AG08396 (cell line): ENCODE data around the gene ILKAP.

Experiments
- DNase-seq: peaks from one replicate; pipeline ENCODE4 v3.0.0; 2012; ENCODE audit warnings: low spot score, mixed read lengths

The ILKAP gene

GRCh38 chr2:238133499-238134392, 69.7 kb downstream of the ILKAP start:
- DNase-seq, result no peak

GRCh38 chr2:238132463-238133450, 70.7 kb downstream of the ILKAP start:
- no peak for DNase-seq

DNA sequence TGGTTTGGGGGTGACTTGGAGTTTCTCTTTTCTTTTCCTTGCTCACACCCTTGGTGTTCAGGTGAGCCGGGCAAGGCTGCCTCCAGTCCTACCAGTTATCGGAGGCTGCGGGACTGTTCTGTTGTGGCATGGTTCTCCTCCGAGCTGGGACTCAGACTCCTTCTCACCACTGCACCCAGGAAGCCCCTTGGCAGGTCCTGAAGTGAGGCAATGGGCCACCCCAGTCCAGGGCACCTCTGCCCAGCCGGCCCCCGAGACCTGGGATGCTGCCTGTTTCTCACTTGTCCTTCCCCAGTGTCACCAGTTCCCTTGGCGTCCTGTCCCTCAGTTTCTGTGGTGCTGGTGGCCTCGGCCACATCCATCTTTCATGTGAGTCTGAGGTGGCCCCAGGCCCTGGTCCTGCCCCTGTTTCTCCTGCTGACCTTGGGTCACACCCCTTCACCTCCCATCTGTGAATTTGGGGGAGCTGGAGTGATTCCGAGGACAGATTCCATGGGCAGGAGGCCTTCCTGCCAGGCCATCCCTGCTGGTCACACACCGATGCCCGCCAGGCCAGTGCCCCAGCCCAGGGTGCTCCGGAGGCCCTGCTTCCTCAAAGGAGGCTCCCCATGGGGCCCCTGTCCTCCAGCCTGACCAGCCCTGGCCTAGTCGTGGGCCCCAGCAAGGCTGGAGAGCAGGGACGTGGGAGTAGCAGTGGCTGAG, 71.6 kb downstream of the ILKAP start:
- no peak for DNase-seq

- no peak for DNase-seq
These were observed 72.5 kb downstream of the ILKAP start for GRCh38 chr2:238130696-238131628.

DNA sequence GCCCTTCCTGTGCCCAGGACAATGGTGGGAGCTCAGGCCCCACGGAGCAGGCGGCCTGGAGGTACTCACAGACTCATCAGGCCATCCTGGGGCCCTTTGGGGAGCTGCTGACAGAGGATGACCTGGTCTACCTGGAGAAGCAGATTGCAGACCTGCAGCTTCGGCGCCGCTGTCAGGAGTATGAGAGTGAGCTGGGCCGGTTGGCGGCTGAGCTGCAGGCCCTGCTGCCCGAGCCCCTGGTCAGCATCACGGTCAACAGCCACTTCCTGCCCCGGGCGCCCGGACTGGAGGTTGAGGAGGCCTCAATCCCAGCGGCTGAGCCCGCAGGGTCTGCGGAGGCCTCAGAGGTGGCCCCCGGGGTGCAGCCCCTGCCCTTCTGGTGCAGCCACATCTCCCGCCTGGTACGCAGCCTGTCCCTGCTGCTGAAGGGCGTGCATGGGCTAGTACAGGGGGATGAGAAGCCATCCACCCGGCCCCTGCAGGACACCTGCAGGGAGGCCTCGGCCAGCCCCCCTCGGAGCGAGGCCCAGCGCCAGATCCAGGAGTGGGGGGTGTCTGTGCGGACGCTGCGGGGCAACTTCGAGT, 73.3 kb downstream of the ILKAP start:
- no peak for DNase-seq

GRCh38 chr2:238129166-238130010, 74.1 kb downstream of the ILKAP start:
- no peak for DNase-seq

DNA sequence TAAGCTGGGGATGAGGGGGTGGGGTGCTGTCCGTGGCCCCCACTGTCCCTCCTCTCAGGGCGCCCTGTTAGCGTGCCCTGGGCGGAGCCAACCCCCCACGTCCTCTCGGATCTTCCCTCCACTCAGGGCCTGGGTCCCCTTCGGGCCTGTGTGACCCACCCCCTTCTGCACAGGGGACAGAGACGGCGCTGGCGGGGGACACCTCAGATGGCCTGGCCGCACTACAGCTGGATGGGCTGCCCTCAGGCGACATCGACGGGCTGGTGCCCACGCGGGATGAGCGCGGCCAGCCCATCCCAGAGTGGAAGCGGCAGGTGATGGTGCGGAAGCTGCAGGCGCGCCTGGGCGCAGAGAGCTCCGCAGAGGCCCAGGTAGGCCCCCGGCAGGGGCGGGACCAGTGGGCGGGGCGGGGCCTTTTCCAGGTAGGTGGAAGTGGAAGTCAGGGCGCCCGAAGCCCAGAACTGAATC, 74.9 kb downstream of the ILKAP start:
- no peak for DNase-seq

DNA sequence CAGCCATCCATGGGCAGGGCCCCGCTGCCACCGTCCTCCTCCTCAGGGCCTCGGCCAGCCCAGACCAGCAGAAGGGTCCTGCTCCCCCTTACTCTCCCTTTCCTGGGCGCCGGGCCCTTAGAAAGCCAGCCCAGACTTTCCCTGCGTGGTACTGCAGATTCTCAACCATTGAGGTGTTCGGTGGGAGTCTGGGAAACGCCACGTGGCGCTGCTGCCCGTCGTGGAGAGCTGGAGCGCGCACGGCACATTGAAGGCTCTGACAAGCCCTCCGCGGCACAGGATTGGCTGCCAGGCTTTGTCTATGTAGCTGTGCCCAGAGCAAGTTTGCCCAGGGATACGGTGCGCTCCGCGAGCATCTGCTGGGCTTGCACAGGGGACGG, 75.4 kb downstream of the ILKAP start:
- no peak for DNase-seq

- DNase-seq, result peak; percentile 92
These were observed 76.1 kb downstream of the ILKAP start for GRCh38 chr2:238127165-238128060.

- no peak for DNase-seq
These were observed 76.7 kb downstream of the ILKAP start for GRCh38 chr2:238126775-238127164.

DNA sequence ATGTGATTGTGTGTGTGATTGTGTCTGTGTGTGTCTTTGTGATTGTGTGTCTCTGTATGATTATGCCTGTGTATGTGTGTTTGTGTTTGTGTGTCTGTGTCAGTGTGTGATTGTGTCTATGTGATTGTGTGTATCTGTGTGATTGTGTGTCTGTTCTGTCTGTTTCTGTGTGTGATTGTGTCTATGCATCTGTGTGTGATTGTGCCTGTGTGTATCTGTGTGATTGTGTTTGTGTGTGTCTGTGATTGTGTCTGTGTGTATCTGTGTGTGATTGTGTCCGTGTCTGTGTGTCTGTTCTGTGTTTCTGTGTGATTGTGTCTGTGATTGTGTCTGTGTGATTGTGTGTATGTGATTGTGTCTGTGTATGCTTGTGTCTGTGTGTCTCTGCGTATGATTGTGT, 77.2 kb downstream of the ILKAP start:
- DNase-seq, result no peak

- no peak for DNase-seq
These were observed 78.2 kb downstream of the ILKAP start for GRCh38 chr2:238125127-238125885.

- DNase-seq, result no peak
These were observed 78.9 kb downstream of the ILKAP start for GRCh38 chr2:238124488-238125126.

DNA sequence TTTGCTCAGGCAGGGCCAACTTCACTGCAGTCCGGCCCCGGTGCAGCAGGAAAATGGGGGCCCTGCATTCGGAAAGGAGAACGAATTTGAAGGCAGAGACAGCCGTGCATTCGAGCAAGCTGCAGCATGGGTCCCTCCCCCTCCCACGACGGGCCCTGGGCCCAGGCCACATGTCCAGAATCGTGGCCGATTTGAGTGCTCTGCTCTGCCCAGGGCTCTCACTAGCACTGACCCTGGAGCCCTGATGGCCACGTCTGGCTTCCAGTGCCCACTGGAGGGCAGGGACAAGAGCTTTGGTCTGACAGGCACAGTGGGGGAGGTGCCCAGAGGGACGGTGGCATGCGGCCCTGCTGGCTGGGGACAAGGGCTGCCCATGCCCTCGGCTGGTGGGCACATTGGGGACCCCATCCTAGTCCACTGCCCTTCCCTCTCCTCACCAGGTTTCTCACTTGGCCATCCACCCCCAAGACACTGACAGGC, 79.5 kb downstream of the ILKAP start:
- no peak for DNase-seq

- no peak for DNase-seq
These were observed 80.1 kb downstream of the ILKAP start for GRCh38 chr2:238123218-238123971.
